SK-N-SH (cell line): Measurements from ENCODE around the gene NBL1. TPM values are rescaled to one million over a fixed set of nuclear protein-coding genes. Genes with fewer than 3 reads are reported as not detected.

Source experiments
- CTCF ChIA-PET: fragments of 300-600, 350-600 bp; formaldehyde crosslinking; extraction: SDS; loops from one replicate; lab custom pipeline; 2021; lab: Yijun Ruan, JAX
- POLR2A ChIA-PET: fragments of 350-600 bp; sonication (Branson Sonifier 250); formaldehyde crosslinking; extraction: SDS; loops from one replicate; lab custom pipeline; 2020; ENCODE audit warnings: antibody characterized with exemption, inconsistent platforms; lab: Yijun Ruan, JAX
- DNase-seq: peaks from one replicate; pipeline ENCODE4 v3.0.0; 2012
- H2AFZ ChIP-seq: fragments of 200-600 bp; sonication (generic); 2 replicates; pipeline ENCODE4 v1.8.1; 2016; ENCODE audit warnings: antibody characterized with exemption, mild to moderate bottlenecking, low read depth
- H3F3A ChIP-seq: fragments of 200-600 bp; sonication (generic); replicated peaks from 2 replicates; pipeline ENCODE3; 2016; ENCODE audit warnings: antibody characterized with exemption, mild to moderate bottlenecking; ENCODE audit not compliant: insufficient read depth
- H3K27ac ChIP-seq, 2 experiments: fragments of 200-500 bp in 1 of 2; fragments of 200-600 bp in 1 of 2; sonication (Bioruptor generic) in 1 of 2; sonication (generic), shearing (Covaris generic) in 1 of 2; 2 replicates each; pipeline versions ENCODE4 v1.5.1 to v1.6.1; 2014 to 2016; ENCODE audit warnings: low read depth in 2 of 2, inconsistent platforms in 1 of 2, low read length in 1 of 2, mild to moderate bottlenecking in 1 of 2, mixed read lengths in 1 of 2
- H3K27me3 ChIP-seq: fragments of 200-600 bp; sonication (generic), shearing (Covaris generic); 2 replicates; pipeline ENCODE4 v1.6.1; 2016; ENCODE audit warnings: mixed run types; ENCODE audit not compliant: insufficient read depth
- H3K36me3 ChIP-seq, 2 experiments: fragments of 200-500 bp in 1 of 2; fragments of 200-600 bp in 1 of 2; sonication (Bioruptor generic) in 1 of 2; sonication (generic) in 1 of 2; replicated peaks in 1 of 2; 2 replicates each; pipeline versions ENCODE3 to v1.5.1; 2014 to 2016; ENCODE audit warnings: low read length in 1 of 2, mild to moderate bottlenecking in 1 of 2; ENCODE audit not compliant: insufficient read depth in 2 of 2, control insufficient read depth in 1 of 2
- H3K4me1 ChIP-seq, 2 experiments: fragments of 200-500 bp in 1 of 2; fragments of 200-600 bp in 1 of 2; sonication (Bioruptor generic) in 1 of 2; sonication (generic), shearing (Covaris generic) in 1 of 2; 2 replicates each; pipeline versions ENCODE4 v1.5.1 to v1.6.1; 2014 to 2016; ENCODE audit warnings: low read depth in 1 of 2, low read length in 1 of 2, mixed run types in 1 of 2; ENCODE audit not compliant: insufficient read depth in 2 of 2, control insufficient read depth in 1 of 2
- H3K4me2 ChIP-seq: fragments of 200-600 bp; sonication (generic), shearing (Covaris generic); 2 replicates; pipeline ENCODE4 v1.6.1; 2017; ENCODE audit warnings: mixed run types
- H3K4me3 ChIP-seq, 2 experiments: fragments of 200-500 bp in 1 of 2; fragments of 200-600 bp in 1 of 2; sonication (Bioruptor generic) in 1 of 2; sonication (generic), shearing (Covaris generic) in 1 of 2; 2 replicates each; pipeline versions ENCODE4 v1.5.1 to v1.8.1; 2014 to 2016; ENCODE audit warnings: low read depth in 2 of 2, inconsistent platforms in 1 of 2, low read length in 1 of 2, mild to moderate bottlenecking in 1 of 2, mixed read lengths in 1 of 2, moderate library complexity in 1 of 2
- H3K79me2 ChIP-seq: fragments of 200-600 bp; sonication (generic); 2 replicates; pipeline ENCODE4 v1.8.1; 2017; ENCODE audit warnings: mild to moderate bottlenecking; ENCODE audit not compliant: insufficient read depth
- H3K9ac ChIP-seq: fragments of 200-600 bp; sonication (generic); 2 replicates; pipeline ENCODE4 v1.6.1; 2017; ENCODE audit warnings: mixed run types
- H3K9me2 ChIP-seq: fragments of 200-600 bp; sonication (generic); 2 replicates; pipeline ENCODE4 v1.6.1; 2017; ENCODE audit warnings: mixed run types
- H3K9me3 ChIP-seq: fragments of 200-600 bp; sonication (generic); 2 replicates; pipeline ENCODE4 v1.6.1; 2017; ENCODE audit warnings: mixed run types, mild to moderate bottlenecking, moderate library complexity
- H4K20me1 ChIP-seq: fragments of 200-600 bp; sonication (generic); 2 replicates; pipeline ENCODE4 v1.6.1; 2017; ENCODE audit warnings: mild to moderate bottlenecking, mixed run types; ENCODE audit not compliant: insufficient read depth
- CHD2 ChIP-seq: fragments of 150-350 bp; IDR thresholded peaks from 2 replicates; pipeline ENCODE4 v1.6.1; 2018; ENCODE audit warnings: low read length; ENCODE audit not compliant: partially characterized antibody
- CTCF ChIP-seq: fragments of 200-600 bp; sonication (generic); IDR thresholded peaks from 2 replicates; pipeline ENCODE4 v1.6.1; 2017; ENCODE audit warnings: antibody characterized with exemption, mild to moderate bottlenecking, moderate library complexity
- ELF1 ChIP-seq: IDR thresholded peaks from 2 replicates; pipeline ENCODE4 v1.4.0; 2012
- FOXJ3 ChIP-seq: sonication (generic); formaldehyde crosslinking; IDR thresholded peaks from 2 replicates; pipeline ENCODE4 v1.5.1; 2020; ENCODE audit warnings: mild to moderate bottlenecking, missing genetic modification reagents
- GABPA ChIP-seq: IDR thresholded peaks from 2 replicates; pipeline ENCODE4 v1.4.0; 2012; ENCODE audit warnings: low read depth, mild to moderate bottlenecking
- GATA2 ChIP-seq: sonication (generic); formaldehyde crosslinking; IDR thresholded peaks from 2 replicates; pipeline ENCODE4 v1.5.0; 2020; ENCODE audit warnings: mild to moderate bottlenecking, missing genetic modification reagents
- IRF3 ChIP-seq: fragments of 150-350 bp; IDR thresholded peaks from 2 replicates; pipeline ENCODE4 v1.6.1; 2016; ENCODE audit warnings: mild to moderate bottlenecking, low read depth, low read length
- JUND ChIP-seq: IDR thresholded peaks from 2 replicates; pipeline ENCODE4 v1.4.0; 2012
- MXI1 ChIP-seq: IDR thresholded peaks from 2 replicates; pipeline ENCODE4 v1.6.1; 2012; ENCODE audit warnings: mild to moderate bottlenecking, low read depth, low read length, improper control_type of control experiment
- PBX3 ChIP-seq: IDR thresholded peaks from 2 replicates; pipeline ENCODE4; 2012
- POLR2AphosphoS5 ChIP-seq: IDR thresholded peaks from 2 replicates; pipeline ENCODE4 v1.6.1; 2012; ENCODE audit warnings: low read depth, low read length
- RAD21 ChIP-seq: IDR thresholded peaks from 2 replicates; pipeline ENCODE4 v1.6.1; 2012; ENCODE audit warnings: mild to moderate bottlenecking, low read length
- RCOR1 ChIP-seq: fragments of 150-350 bp; IDR thresholded peaks from 2 replicates; pipeline ENCODE4 v1.6.1; 2017; ENCODE audit warnings: antibody characterized with exemption, low read length
- SIN3A ChIP-seq: IDR thresholded peaks from 2 replicates; pipeline ENCODE4 v1.6.1; 2012; ENCODE audit warnings: low read depth, mild to moderate bottlenecking, low read length, moderate library complexity, borderline replicate concordance
- SMC3 ChIP-seq: IDR thresholded peaks from 2 replicates; pipeline ENCODE4 v1.6.1; 2012; ENCODE audit warnings: low read depth, low read length, improper control_type of control experiment
- TAF1 ChIP-seq: IDR thresholded peaks from 2 replicates; pipeline ENCODE4 v1.6.1; 2012; ENCODE audit warnings: low read depth, mild to moderate bottlenecking, low read length, moderate library complexity, borderline replicate concordance
- TCF12 ChIP-seq: IDR thresholded peaks from 2 replicates; pipeline ENCODE4 v1.4.0; 2012
- TEAD4 ChIP-seq: IDR thresholded peaks from 2 replicates; pipeline ENCODE4 v1.4.0; 2012; ENCODE audit warnings: mild to moderate bottlenecking, borderline replicate concordance; ENCODE audit not compliant: insufficient read depth
- whole genome bisulfite sequencing: methylation state at CpG from one replicate; pipeline ENCODE4 v1.1.6; 2017; ENCODE audit warnings: low lambda C conversion rate; 5-methylcytosine and 5-hydroxymethylcytosine counted together
- polyA plus RNA-seq, 3 experiments: library from polyadenylated mRNA; depleted of rRNA; stranded (reverse); fragments of >200 nt; gene quantifications; 2 replicates each; pipeline ENCODE4 v1.2.3, GENCODE V29; 2012
- TF ChIP-seq, protein P1 (sequence below): IDR thresholded peaks from 2 replicates; pipeline ENCODE4 v1.4.0; 2012; ENCODE audit warnings: low read depth

NBL1 gene
- polyA plus RNA-seq, 1 of the 3 experiments (the other 2 are of a cell fraction), result 36.1 TPM

DNA sequence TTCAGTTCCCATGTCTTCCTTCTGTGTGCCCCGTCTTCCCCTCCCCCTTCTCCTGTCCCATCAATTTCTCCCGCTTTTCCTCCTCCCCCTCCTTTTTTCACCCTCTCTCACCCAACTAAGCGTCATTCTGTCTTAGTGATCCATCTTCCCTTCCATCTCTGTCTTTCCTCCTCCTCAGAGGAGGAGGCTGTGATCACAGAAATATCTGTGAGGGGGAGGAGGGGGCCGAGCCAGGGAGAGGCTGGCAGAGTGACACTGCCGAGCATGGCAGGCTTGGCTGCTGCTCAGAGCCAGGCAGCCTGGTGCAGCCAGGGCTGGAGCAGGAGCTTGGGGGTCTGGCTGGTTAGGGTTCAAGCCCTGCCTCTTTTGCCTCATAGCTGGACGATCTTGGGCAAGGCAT is 28.1 kb downstream of the NBL1 start:
- H3K9me3 ChIP-seq, result no peaks in the 10 kb centered on the region
- TF ChIP-seq TAF1, result no peak
- no peak for TF ChIP-seq CHD2
- TF ChIP-seq RCOR1, result no peak
- no peak for TF ChIP-seq RAD21
- TF ChIP-seq TCF12, result no peak
- no peak for TF ChIP-seq CTCF
- no peak for TF ChIP-seq PBX3
- no peak for TF ChIP-seq GABPA
- TF ChIP-seq, protein P1, sequence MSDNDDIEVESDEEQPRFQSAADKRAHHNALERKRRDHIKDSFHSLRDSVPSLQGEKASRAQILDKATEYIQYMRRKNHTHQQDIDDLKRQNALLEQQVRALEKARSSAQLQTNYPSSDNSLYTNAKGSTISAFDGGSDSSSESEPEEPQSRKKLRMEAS, result no peak
- no peak for TF ChIP-seq ELF1
- TF ChIP-seq JUND, result no peak
- no peak for TF ChIP-seq TEAD4
- TF ChIP-seq, all 33 proteins: peak for 0
- no peak overlapping the region for H3K9ac ChIP-seq
- H3K27ac ChIP-seq, result no peak overlapping the region
- no peaks in the 10 kb centered on the region for H3K4me1 ChIP-seq
- ChIA-PET CTCF (interaction anchor here (0.8 to 33.1 kb wide), 4 partner anchors 9 to 36 kb away, joined by 3 to 553 read pairs (median 13); no protein-coding TSS in a partner anchor), POLR2A (no interaction called here)
- no peaks in the 10 kb centered on the region for H3K27me3 ChIP-seq
- H3K79me2 ChIP-seq, result no peaks in the 10 kb centered on the region
- H3K4me2 ChIP-seq, result no peak overlapping the region
- no peak for DNase-seq
- no peaks in the 10 kb centered on the region for H3F3A ChIP-seq
- 60% methylated on average over 5 of the region's 6 CpGs for WGBS
- no peak overlapping the region for H2AFZ ChIP-seq
- no peaks in the 10 kb centered on the region for H4K20me1 ChIP-seq
- no peaks in the 10 kb centered on the region for H3K36me3 ChIP-seq
- no peak overlapping the region for H3K4me3 ChIP-seq
- H3K9me2 ChIP-seq, result no peaks in the 10 kb centered on the region

- Histone ChIP-seq H3K9ac (no peak overlapping the region), H3F3A (no peaks in the 10 kb centered on the region), H2AFZ (no peak overlapping the region), H3K4me1 (no peaks in the 10 kb centered on the region), H3K27ac (no peak overlapping the region), H3K36me3 (no peaks in the 10 kb centered on the region), H3K4me2 (no peak overlapping the region), H3K4me3 (no peak overlapping the region), H3K9me3 (no peaks in the 10 kb centered on the region), H3K79me2 (no peaks in the 10 kb centered on the region), H4K20me1 (no peaks in the 10 kb centered on the region), H3K27me3 (no peaks in the 10 kb centered on the region), H3K9me2 (no peaks in the 10 kb centered on the region)
- no peak for TF ChIP-seq SMC3
- no peak for TF ChIP-seq IRF3
- TF ChIP-seq, protein P1, result no peak
- TF ChIP-seq POLR2AphosphoS5, result no peak
- TF ChIP-seq GABPA, result no peak
- no peak for TF ChIP-seq PBX3
- no peak for TF ChIP-seq SIN3A
- TF ChIP-seq MXI1, result no peak
- no peak for TF ChIP-seq GATA2 (CRISPR knock-in tag)
- TF ChIP-seq FOXJ3 (CRISPR knock-in tag), result no peak
- TF ChIP-seq RCOR1, result no peak
- no peak for DNase-seq
- ChIA-PET POLR2A (no interaction called here), CTCF (interaction anchor here (1.5 to 33.1 kb wide), 2 partner anchors 15 to 32 kb away, joined by 5 to 553 read pairs; no protein-coding TSS in a partner anchor)
- 38% methylated on average over 5 of the region's 5 CpGs for WGBS
Measured at GRCh38 chr1:19675797-19676196, 31.7 kb downstream of the NBL1 start.
